ENCODE results near the gene RIPK4.

GRCh38 chr21:41761934-41762635 is 4.8 kb downstream of the RIPK4 start:
- TF ChIP-seq POLR2A (IDR thresholded peaks at IDR 0.05), result no peak
- TF ChIP-seq CTCF (IDR thresholded peaks at IDR 0.05), result no peak

All from testis (tissue), 2 donors.